Peyer's patch (tissue), 4 donors: ENCODE measurements around the gene DACT2.

Source experiments
- CTCF ChIP-seq, 6 experiments: fragments of 450-650 bp in 4 of 6; fragments of 200-600 bp in 2 of 6; sonication (generic) in 1 of 6; IDR thresholded peaks; one replicate each; pipeline ENCODE4 v1.5.1; 2017 to 2019; ENCODE audit warnings: antibody characterized with exemption in 6 of 6, mild to moderate bottlenecking in 3 of 6, moderate library complexity in 1 of 6
- POLR2A ChIP-seq, 2 donors: fragments of 450-650 bp; IDR thresholded peaks; one replicate each; pipeline ENCODE4 v1.5.1; 2017; ENCODE audit warnings: antibody characterized with exemption in 2 of 2, mild to moderate bottlenecking in 2 of 2, moderate library complexity in 2 of 2

- no peak for TF ChIP-seq CTCF (IDR thresholded peaks at IDR 0.05)
- no peak for TF ChIP-seq POLR2A (IDR thresholded peaks at IDR 0.05)
Measured at GRCh38 chr6:168364793-168365421, 45.3 kb upstream of the DACT2 start.
